ENCODE results near the gene IKBKE.

Gene IKBKE

DNA sequence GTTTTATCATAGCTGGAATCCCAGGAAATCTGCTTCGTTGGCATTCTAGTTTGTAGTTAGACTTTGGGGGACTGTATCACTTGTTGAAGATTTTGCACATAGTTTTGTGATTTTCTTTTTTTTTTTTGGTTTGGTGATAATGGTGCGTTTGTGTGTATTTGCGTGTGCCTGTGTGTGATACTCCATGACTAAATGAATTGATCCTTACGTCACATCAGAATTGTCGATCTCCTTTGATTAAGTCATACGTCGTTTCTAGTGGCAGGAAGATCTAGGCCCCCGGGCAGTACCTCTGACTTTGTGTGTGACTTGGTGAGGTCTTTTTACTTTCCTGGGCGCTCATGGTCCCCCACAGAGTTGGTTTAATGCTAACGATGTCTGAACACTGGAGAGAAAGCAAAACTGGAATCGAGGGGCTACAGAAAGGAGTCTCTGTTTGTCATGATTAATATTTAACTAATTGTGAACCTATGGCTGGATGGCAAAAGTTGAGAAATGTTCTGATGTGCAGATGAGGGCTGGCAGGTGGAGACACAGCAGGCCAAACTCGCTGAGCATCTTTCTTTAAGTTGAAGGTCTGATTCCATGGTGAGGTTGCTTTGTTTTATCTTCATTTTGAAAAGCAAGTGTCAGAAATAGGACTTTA, 39.5 kb downstream of the IKBKE start:
- no peak overlapping the region for H3K4me3 ChIP-seq (ENCODE audit: low read depth, low read length)
- no peak for TF ChIP-seq CTCF (IDR thresholded peaks at IDR 0.05; ENCODE audit: insufficient read depth, low read depth, low read length, missing control alignments)
- no peak for DNase-seq (ENCODE audit: low read depth)

DNA sequence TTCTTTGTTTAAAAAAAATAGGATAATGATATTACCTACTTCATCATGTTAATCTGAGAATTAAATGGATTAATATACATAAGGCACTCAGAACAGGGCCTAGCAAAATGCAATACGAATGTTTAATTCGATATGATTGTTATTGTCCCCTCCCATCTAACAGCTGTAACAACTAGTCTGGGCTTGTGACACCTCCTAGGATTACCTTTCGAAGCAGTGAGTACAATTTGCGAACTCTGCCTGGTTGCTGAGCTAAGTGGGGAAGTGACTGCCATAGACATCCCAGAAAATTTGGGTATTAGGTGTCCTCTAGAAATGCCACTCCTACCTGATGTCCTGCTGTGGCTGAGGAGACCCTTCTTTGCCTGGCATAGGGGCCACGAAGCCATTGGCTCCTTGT, 40.1 kb downstream of the IKBKE start:
- DNase-seq (ENCODE audit: low read depth) = no peak
- TF ChIP-seq CTCF (IDR thresholded peaks at IDR 0.05; ENCODE audit: insufficient read depth, low read depth, low read length, missing control alignments) = no peak
- no peak overlapping the region for H3K4me3 ChIP-seq (ENCODE audit: low read depth, low read length)

- H3K4me3 ChIP-seq (ENCODE audit: low read depth, low read length) = no peak overlapping the region
- DNase-seq (ENCODE audit: low read depth) = no peak
- no peak for TF ChIP-seq CTCF (IDR thresholded peaks at IDR 0.05; ENCODE audit: insufficient read depth, low read depth, low read length, missing control alignments)
Measured at GRCh38 chr1:206511362-206512057, 41.2 kb downstream of the IKBKE start.

GRCh38 chr1:206512058-206512850, 42.0 kb downstream of the IKBKE start:
- no peak overlapping the region for H3K4me3 ChIP-seq (ENCODE audit: low read depth, low read length)
- no peak for TF ChIP-seq CTCF (IDR thresholded peaks at IDR 0.05; ENCODE audit: insufficient read depth, low read depth, low read length, missing control alignments)

DNA sequence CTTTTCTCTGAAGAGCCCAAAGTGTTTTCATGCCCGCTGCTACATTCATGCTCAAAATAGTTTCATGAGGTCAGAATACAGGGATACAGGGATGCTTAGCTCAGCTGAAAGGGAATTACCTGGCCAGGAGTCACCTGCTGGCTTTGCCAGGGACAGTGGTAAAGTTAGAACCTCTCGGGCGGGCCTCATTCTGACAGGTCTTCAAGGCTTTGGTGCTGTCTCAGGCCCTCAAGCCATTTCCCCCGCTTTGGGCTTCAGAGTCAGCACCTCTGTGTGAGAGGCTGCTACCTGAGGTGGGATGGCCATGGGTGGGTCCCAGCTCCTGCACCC, 42.5 kb downstream of the IKBKE start:
- no peak for DNase-seq (ENCODE audit: low read depth)
- no peak for TF ChIP-seq CTCF (IDR thresholded peaks at IDR 0.05; ENCODE audit: insufficient read depth, low read depth, low read length, missing control alignments)
- H3K4me3 ChIP-seq (ENCODE audit: low read depth, low read length) = no peak overlapping the region

More at GRCh38 chr1:206512058-206512850, 42.0 kb downstream of the IKBKE start:
- DNase-seq (ENCODE audit: low read depth) = no peak

GRCh38 chr1:206513312-206514111, 43.2 kb downstream of the IKBKE start:
- no peak for DNase-seq (ENCODE audit: low read depth)
- no peak overlapping the region for H3K4me3 ChIP-seq (ENCODE audit: low read depth, low read length)
- TF ChIP-seq CTCF (IDR thresholded peaks at IDR 0.05; ENCODE audit: insufficient read depth, low read depth, low read length, missing control alignments) = no peak

All from GM12865 (cell line).